SK-N-MC (cell line): ENCODE measurements around the gene PARD3.

Experiments
- EZH2 ChIP-seq: fragments of 200-600 bp; sonication (generic); IDR thresholded peaks from one replicate; pipeline ENCODE4 v1.6.1; 2017; ENCODE audit warnings: antibody characterized with exemption
- FOXP2 ChIP-seq: optimal IDR thresholded peaks from 2 replicates; pipeline ENCODE3; 2011; ENCODE audit warnings: mild to moderate bottlenecking, moderate library complexity; ENCODE audit not compliant: insufficient read depth; ENCODE audit errors: extremely low read length, control extremely low read depth
- POLR2AphosphoS5 ChIP-seq: IDR thresholded peaks from 2 replicates; pipeline ENCODE4 v1.6.1; 2012; ENCODE audit warnings: mild to moderate bottlenecking, low read depth, low read length, borderline replicate concordance

GRCh38 chr10:34743814-34744213 lies 71.3 kb downstream of the PARD3 start:
- TF ChIP-seq POLR2AphosphoS5 (no peak), EZH2 (no peak), FOXP2 (no peak)
